T-helper 2 cell (primary cell): ENCODE measurements around the gene ST6GALNAC3.
"Not testable (repeated sequence)": the region's sequence is repeated elsewhere in the genome, so short reads cannot be mapped to it uniquely, and the experiment has no call there.

Experiments used
- DNase-seq, 5 experiments: peaks; one replicate each; pipeline versions ENCODE4 v3.0.0 to v3.0.0-alpha.2; 2012 to 2022

The ST6GALNAC3 gene

DNA sequence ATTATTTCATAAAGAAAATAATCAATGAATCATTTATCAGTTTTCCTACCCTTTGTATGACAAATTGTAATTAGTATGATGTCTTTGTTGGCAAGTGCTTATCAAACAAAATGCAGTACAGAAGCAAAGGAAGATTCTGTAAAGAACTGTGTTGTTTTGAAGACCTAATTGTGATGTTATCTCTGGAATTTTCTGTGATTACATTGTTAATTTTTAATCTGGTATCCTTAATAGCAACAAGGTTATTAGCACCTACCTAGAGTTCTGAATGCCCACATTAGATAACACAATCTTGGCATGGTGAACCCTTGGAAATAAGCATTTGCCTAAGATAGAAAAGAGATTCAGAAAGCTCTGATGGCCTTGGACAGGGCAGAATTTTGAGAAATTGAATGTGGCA lies 518.6 kb downstream of the ST6GALNAC3 start:
- no peak for DNase-seq

GRCh38 chr1:76593618-76594017 lies 519.1 kb downstream of the ST6GALNAC3 start:
- no peak for DNase-seq

GRCh38 chr1:76595024-76595423 lies 520.5 kb downstream of the ST6GALNAC3 start:
- no peak for DNase-seq

DNA sequence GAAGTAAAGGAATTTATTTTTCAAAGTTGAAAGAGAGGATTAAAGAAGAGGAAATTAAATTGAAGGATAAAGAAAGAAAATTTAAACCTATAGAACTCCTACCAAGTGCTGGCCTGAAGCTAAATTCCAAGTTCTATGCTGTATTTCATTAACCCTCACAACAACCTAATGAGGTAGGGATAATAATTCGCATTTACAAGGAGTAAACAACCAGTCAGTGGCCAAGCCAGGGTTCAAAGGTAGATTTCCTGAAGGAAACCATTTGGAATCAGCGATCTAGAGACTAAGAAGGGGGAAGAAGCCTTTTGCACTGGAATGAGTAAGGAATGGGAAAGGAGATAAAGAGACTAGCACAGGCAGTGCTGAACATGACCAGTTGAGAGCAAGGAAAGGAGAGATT lies 526.9 kb downstream of the ST6GALNAC3 start:
- DNase-seq: no peak

- DNase-seq: peak in 1 of 5 experiments; percentile 27
Measured at GRCh38 chr1:76607717-76608116, 533.2 kb downstream of the ST6GALNAC3 start.

DNA sequence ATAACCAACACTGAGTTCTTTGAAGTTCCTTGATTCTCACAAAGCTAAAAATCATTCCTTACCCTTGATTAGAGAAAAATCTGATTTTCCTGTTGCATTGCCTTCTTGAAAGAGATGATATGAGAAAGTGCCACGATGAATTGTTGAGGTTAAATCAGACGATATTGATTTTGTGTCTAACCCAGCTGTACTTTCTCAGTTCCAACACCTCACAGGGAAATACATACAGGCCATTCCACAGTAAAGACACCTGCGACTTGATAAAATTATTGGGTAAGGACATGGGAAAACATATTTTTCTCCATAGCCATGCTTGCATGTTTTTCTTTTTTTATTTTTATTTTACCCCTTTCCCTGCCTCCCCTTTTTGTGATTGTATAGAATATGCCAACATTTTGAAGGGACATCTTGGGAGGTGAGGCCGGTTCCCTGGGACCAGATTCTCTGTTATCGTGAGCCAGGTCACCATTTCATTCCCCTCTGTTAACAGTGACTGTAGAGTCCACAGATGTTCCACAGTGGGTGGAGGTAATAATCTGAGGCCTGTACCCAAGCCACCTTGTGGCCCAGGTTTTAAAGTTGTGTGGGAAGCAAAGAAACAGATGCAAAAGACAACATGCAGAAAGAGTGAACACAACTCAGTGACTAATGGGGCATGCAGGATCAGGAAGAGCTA lies 537.4 kb downstream of the ST6GALNAC3 start:
- DNase-seq: no peak

- no peak for DNase-seq
Measured at GRCh38 chr1:76613886-76614285, 539.3 kb downstream of the ST6GALNAC3 start.

DNA sequence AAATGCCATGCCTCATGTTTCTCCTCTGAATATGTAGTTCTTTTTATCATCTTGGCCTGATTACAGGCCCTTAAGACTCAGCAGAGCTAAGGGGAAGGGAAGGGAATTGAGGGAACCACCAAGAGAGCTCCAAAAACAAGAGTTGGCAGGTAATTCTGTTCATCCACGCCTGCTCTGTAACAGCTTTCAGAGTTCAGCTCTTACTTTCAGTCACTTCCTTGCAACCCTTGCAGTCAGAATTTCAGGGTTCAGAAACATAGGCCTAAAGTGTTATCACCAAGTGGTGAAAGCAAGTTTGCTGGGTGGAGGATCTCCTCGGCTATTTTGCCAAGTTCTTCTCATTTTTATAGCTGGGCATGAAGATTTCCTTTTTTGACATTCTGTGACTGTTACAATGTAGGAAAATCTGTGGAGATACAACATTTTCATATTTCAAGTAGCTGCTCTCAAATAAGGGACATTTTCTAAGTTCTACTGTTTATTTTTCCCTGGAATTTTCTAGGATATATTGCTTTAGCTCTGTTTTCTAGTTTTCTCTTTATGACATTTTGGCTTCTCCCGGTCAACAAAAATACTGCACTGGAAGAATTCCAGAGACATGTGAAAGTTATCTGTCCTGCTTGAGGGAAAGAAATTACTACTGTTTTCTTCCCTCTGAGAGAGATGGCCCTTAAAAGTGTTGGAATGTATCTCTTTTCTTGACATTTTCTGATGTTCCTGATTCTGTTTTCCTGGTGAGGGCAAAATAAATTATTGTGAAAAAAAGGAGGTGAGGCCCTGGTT lies 540.9 kb downstream of the ST6GALNAC3 start:
- DNase-seq: no peak

GRCh38 chr1:76620371-76620770 lies 545.8 kb downstream of the ST6GALNAC3 start:
- no peak for DNase-seq

DNA sequence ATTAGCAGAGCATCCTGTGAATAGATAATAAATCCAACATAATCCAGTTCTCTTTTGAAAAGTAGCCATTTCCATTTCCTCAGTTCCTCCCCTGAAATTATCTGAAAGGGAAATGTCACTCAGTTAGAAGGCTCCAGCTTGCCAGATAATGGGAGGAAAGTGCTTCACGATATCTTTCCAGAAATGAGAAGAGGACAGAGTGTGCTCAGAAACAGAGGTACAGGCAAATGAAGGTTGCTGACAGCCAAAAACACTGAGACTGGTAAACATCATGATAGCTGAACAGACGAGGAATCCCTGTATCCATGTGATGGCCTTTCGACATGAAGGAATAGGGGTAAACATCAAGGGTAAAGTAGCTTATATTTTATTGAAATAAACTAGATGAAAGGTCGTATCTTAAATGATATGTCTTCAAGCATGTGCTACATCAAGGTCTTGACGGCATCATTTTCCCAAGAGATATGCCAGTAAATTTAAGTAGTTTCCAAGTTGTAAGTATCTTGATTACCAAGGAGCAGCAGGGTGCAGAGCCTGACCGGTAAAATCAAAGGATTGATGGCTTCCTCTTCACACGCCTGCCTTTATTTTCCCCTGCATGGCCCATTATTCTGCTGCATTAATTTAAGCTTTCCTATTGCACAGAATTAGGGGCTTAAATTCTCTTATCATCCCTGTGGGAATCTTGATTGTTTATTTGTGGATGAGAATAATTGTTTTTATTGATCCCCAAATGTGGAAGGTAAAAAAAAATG lies 548.4 kb downstream of the ST6GALNAC3 start:
- no peak for DNase-seq

DNA sequence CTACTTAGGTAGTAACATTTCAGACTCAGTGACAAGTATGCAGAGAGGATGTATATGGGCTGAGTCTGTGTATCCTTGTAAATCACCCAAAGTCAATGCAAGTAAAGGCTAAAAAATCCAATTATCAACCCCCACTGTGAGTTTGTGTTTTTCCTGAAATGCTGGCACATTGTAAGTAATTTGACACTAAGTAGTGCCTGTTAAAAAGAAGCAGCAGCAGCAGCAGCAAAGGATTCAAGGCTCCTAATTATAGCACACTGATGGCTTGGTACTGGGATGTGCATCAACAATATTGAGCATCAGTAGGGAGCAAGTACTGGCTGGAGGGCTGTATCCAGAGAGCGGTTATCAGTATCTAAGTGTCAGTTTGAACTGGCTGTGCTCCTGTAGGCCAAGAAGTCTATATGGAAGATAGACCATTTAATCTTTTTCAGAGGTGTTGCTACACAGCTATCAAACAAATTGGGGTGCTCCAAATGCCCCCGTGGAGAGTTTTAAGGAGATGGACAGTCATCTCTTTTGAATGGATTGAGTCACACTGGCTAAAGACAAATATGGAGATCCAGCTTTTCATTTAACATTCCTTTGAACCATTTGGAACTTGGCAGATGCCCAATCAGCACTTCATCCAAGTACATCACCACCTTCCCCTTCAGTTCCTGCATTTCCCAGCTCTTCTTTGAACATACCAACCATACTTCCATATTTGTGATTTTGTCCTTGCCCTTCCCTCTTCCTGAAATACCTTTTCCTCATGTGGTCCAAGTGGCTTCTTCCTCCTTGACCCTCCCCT lies 551.5 kb downstream of the ST6GALNAC3 start:
- DNase-seq: no peak

DNA sequence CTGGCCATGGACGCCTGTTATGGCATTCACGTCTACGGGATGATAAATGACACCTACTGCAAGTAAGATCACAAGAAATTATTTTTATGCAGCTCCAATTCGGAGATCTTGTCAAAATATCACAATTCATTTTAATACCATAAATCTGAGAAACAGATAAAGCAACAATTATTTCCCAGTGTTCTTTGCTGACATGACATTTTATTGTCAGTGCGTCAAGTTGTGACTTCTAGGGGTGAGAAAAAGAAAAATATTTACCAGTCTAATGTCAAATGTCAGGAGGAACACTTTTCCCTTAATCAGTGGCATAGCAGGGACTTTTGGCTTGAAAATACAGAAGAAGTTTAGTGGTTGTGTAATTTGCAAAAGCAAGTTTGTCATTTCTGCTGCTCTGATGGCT lies 553.0 kb downstream of the ST6GALNAC3 start:
- DNase-seq: no peak

DNA sequence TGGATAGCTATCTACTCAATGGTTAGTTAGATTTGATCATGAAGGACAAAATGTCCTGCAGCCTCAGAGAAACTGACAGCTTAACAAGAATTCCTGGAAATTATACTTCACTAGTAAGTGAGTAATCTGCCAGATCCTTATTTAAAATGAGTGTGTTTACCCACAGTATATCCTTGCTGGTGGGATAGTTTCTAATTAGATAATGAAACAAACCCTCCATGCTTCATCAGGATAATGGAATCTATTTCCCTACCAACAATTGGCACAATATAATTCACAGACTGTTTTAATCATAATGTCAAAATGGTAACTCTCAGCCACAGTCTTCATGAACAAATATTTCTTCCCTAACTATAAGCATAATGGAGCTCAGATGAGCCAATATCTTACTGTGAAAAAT lies 553.4 kb downstream of the ST6GALNAC3 start:
- no peak for DNase-seq

GRCh38 chr1:76632136-76632535 lies 557.6 kb downstream of the ST6GALNAC3 start:
- DNase-seq: no peak

- no peak for DNase-seq
Measured at GRCh38 chr1:76635784-76636183, 561.2 kb downstream of the ST6GALNAC3 start.

GRCh38 chr1:76639181-76639580 lies 564.6 kb downstream of the ST6GALNAC3 start:
- no peak for DNase-seq

- no peak for DNase-seq
Measured at GRCh38 chr1:76640092-76640491, 565.5 kb downstream of the ST6GALNAC3 start.

GRCh38 chr1:76640723-76641122 lies 566.2 kb downstream of the ST6GALNAC3 start:
- DNase-seq: no peak

DNA sequence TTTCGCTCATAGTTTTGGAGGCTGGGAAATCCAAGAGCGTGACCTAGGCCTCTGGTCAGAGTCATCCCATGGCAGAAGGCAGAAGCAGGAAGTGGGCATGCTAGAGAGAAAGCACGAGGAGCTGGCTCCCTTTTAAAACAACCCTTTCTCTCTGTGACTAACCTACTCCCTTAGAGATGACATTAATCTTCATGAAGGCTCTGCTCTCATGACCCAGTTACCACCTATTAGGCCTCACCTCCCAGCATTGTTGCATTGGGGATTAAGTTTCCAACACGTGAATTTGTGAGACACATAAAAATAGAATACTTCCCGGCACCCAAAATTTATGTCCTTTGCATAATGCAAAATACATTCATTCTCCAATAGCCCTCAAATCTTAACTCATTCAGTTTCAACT lies 569.6 kb downstream of the ST6GALNAC3 start:
- no peak for DNase-seq

DNA sequence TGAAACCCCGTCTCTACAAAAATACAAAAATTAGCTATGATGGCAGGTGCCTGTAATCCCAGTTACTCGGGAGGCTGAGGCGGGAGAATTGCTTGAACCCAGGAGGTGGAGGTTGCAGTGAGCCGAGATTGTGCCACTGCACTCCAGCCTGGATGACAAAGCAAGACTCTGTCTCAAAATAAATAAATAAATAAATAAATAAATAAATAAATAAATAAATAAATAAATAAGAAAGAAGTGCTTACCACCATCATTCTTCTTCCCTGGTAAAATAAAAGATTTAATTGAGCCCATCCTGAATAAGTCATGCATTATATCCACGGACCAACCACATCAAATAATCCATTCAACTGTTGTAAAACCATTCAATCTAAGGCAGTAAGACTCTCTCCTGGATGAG lies 578.3 kb downstream of the ST6GALNAC3 start:
- DNase-seq: not testable (repeated sequence)

DNA sequence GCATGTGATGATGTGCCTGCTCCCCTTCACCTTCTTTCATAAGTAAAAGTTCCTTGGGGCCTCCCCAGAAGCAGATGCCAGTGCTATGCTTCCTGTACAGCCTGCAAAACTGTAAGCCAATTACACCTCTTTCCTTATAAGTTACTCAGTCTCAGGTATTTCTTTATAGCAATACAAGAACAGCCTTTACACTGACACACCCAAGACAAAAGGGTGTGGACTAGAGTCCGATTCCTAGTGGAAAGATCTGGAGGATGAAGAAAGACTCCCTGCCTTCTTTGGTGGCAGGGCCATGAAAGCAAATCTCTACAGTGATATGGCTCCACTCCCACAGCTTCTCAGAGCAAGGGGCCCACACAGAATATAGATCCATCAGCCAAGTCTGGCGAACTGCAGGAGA lies 583.1 kb downstream of the ST6GALNAC3 start:
- DNase-seq: no peak

- DNase-seq: no peak
Measured at GRCh38 chr1:76659171-76659940, 584.8 kb downstream of the ST6GALNAC3 start.
